ENCODE measurements around the gene SLIT3. TPM values are rescaled to one million over a fixed set of nuclear protein-coding genes. Genes with fewer than 3 reads are reported as not detected.

Gene SLIT3
- total RNA-seq, 1 experiment from 2014 or later: not detected

GRCh38 chr5:168683247-168683926, 617.6 kb downstream of the SLIT3 start:
- H3K27me3 ChIP-seq (ENCODE audit: insufficient read depth, low read depth): peaks cover 38% of the 10 kb centered on the region
- no peak overlapping the region for H3K4me3 ChIP-seq
- H2AFZ ChIP-seq: no peak overlapping the region
- no peaks in the 10 kb centered on the region for H3K9me2 ChIP-seq (ENCODE audit: insufficient read depth)
- H3K79me2 ChIP-seq (ENCODE audit: low read depth): no peaks in the 10 kb centered on the region
- H3K4me1 ChIP-seq (replicated peaks; ENCODE audit: insufficient read depth): no peaks in the 10 kb centered on the region
- ChIA-PET CTCF (no interaction called here), POLR2A (ENCODE audit: unreplicated experiment) (no interaction called here)
- H4K20me1 ChIP-seq (ENCODE audit: insufficient read depth): no peaks in the 10 kb centered on the region
- no peak overlapping the region for H3K27ac ChIP-seq
- no peaks in the 10 kb centered on the region for H3K9me3 ChIP-seq (ENCODE audit: insufficient read depth, low read depth)
- H3K36me3 ChIP-seq (ENCODE audit: low read depth): no peaks in the 10 kb centered on the region
- TF ChIP-seq EZH2 (IDR thresholded peaks at IDR 0.05; ENCODE audit: low read depth): no peak
- no peak for TF ChIP-seq CTCF (conservative IDR thresholded peaks at IDR 0.05)
- no TSS peak for BruUV-seq (replicated peaks)
- no peak overlapping the region for H3K4me2 ChIP-seq
- intact Hi-C loops (cut with micrococcal nuclease; ENCODE audit: unreplicated experiment): no loop called here
- DNase-seq: no peak
- H3F3A ChIP-seq (ENCODE audit: insufficient read depth, low read depth): no peaks in the 10 kb centered on the region

GRCh38 chr5:168681556-168682183, 619.3 kb downstream of the SLIT3 start:
- intact Hi-C loops (cut with micrococcal nuclease; ENCODE audit: unreplicated experiment): no loop called here
- CTCF ChIA-PET: interaction anchor here (0.5 kb wide), 1 partner anchor 36 kb away, joined by 3 read pairs; no protein-coding TSS in a partner anchor
- Histone ChIP-seq H4K20me1 (ENCODE audit: insufficient read depth) (no peaks in the 10 kb centered on the region), H3K4me1 (replicated peaks; ENCODE audit: insufficient read depth) (no peaks in the 10 kb centered on the region), H3K4me3 (no peak overlapping the region), H3K36me3 (ENCODE audit: low read depth) (no peaks in the 10 kb centered on the region), H3K27ac (no peak overlapping the region), H3K79me2 (ENCODE audit: low read depth) (no peaks in the 10 kb centered on the region), H3K27me3 (ENCODE audit: insufficient read depth, low read depth) (peaks cover 37% of the 10 kb centered on the region), H3K9me3 (ENCODE audit: insufficient read depth, low read depth) (no peaks in the 10 kb centered on the region), H3K9me2 (ENCODE audit: insufficient read depth) (no peaks in the 10 kb centered on the region), H3F3A (ENCODE audit: insufficient read depth, low read depth) (no peaks in the 10 kb centered on the region), H2AFZ (no peak overlapping the region), H3K4me2 (no peak overlapping the region)
- BruUV-seq (replicated peaks): no TSS peak
- POLR2A ChIA-PET (ENCODE audit: unreplicated experiment): no interaction called here
- no peak for DNase-seq
- TF ChIP-seq EZH2 (IDR thresholded peaks at IDR 0.05; ENCODE audit: low read depth) (no peak), CTCF (conservative IDR thresholded peaks at IDR 0.05) (no peak)

- H3K9me2 ChIP-seq (ENCODE audit: insufficient read depth): no peaks in the 10 kb centered on the region
- CTCF ChIA-PET: no interaction called here
- H3K4me1 ChIP-seq (replicated peaks; ENCODE audit: insufficient read depth): no peaks in the 10 kb centered on the region
- no peak overlapping the region for H3K4me2 ChIP-seq
- H3K79me2 ChIP-seq (ENCODE audit: low read depth): no peaks in the 10 kb centered on the region
- intact Hi-C loops (cut with micrococcal nuclease; ENCODE audit: unreplicated experiment): no loop called here
- POLR2A ChIA-PET (ENCODE audit: unreplicated experiment): no interaction called here
- DNase-seq: no peak
- no peak overlapping the region for H3K4me3 ChIP-seq
- H3K27ac ChIP-seq: no peak overlapping the region
- no peaks in the 10 kb centered on the region for H3K9me3 ChIP-seq (ENCODE audit: insufficient read depth, low read depth)
- TF ChIP-seq CTCF (conservative IDR thresholded peaks at IDR 0.05): no peak
- no peak for TF ChIP-seq EZH2 (IDR thresholded peaks at IDR 0.05; ENCODE audit: low read depth)
- H3K36me3 ChIP-seq (ENCODE audit: low read depth): no peaks in the 10 kb centered on the region
- no peaks in the 10 kb centered on the region for H3F3A ChIP-seq (ENCODE audit: insufficient read depth, low read depth)
- H2AFZ ChIP-seq: no peak overlapping the region
- H4K20me1 ChIP-seq (ENCODE audit: insufficient read depth): no peaks in the 10 kb centered on the region
- no TSS peak for BruUV-seq (replicated peaks)
- H3K27me3 ChIP-seq (ENCODE audit: insufficient read depth, low read depth): peaks cover 27% of the 10 kb centered on the region; the same call in 1 of the 2 replicates
Observed at GRCh38 chr5:168680395-168680794, 620.5 kb downstream of the SLIT3 start.

All from PC-9 (cell line).